ENCODE results near the gene ELP2.

- no peak for TF ChIP-seq CTCF (optimal IDR thresholded peaks at IDR 0.05 in 1 of 3, IDR thresholded peaks at IDR 0.05 in 1 of 3, conservative IDR thresholded peaks at IDR 0.05 in 1 of 3; ENCODE audit: extremely low read depth in 1 of 3, insufficient read depth in 2 of 3, low read length in 3 of 3)
- TF ChIP-seq EZH2 (IDR thresholded peaks at IDR 0.05; ENCODE audit: low read length): no peak
Observed at GRCh38 chr18:36183033-36183432, 53.3 kb downstream of the ELP2 start.
